Loucy (cell line): ENCODE measurements around the gene CFAP45.

Experiments
- CTCF ChIP-seq: fragments of 200-600 bp; sonication (generic); conservative IDR thresholded peaks from 2 replicates; pipeline ENCODE4 v1.5.1; 2014; ENCODE audit warnings: mild to moderate bottlenecking, antibody characterized with exemption, low read length
- EZH2phosphoT487 ChIP-seq: fragments of 200-600 bp; IDR thresholded peaks from 2 replicates; pipeline ENCODE4 v1.6.1; 2018; ENCODE audit warnings: antibody characterized with exemption, mild to moderate bottlenecking, moderate library complexity, borderline replicate concordance

GRCh38 chr1:159879136-159879535, 20.8 kb downstream of the CFAP45 start:
- TF ChIP-seq CTCF (no peak), EZH2phosphoT487 (no peak)
